ENCODE data around the gene LPP. TPM values are rescaled to one million over a fixed set of nuclear protein-coding genes. Genes with fewer than 3 reads are reported as not detected.

LPP gene
- total and polyA plus RNA-seq, 2 donors from 2014 or later: 6.7 to 233 TPM

- H3K9ac ChIP-seq (ENCODE audit: low read length in 3 of 3): no peak overlapping the region
- H3K4me3 ChIP-seq (ENCODE audit: low read length in 3 of 3): no peak overlapping the region
- no peaks in the 10 kb centered on the region for H3K27me3 ChIP-seq (ENCODE audit: control insufficient read depth, insufficient read depth, low read length)
- intact Hi-C loops (cut with DNase I): no loop called here
- peaks cover 0 to 29% (median 19%) of the 10 kb centered on the region in 3 donors for H3K4me1 ChIP-seq (ENCODE audit: control insufficient read depth in 2 of 3, insufficient read depth in 2 of 3, low read depth in 1 of 3, low read length in 3 of 3)
- H3K36me3 ChIP-seq (ENCODE audit: control insufficient read depth in 2 of 3, insufficient read depth in 3 of 3, low read length in 3 of 3): no peaks in the 10 kb centered on the region
- H3K27ac ChIP-seq (ENCODE audit: low read depth in 2 of 2, low read length in 2 of 2): no peak overlapping the region
- H3K9me3 ChIP-seq (ENCODE audit: control insufficient read depth in 2 of 3, insufficient read depth in 1 of 3, low read length in 3 of 3): no peaks in the 10 kb centered on the region
- DNase-seq (no peak), FAIRE-seq (no peak)
- TF ChIP-seq, protein P1, sequence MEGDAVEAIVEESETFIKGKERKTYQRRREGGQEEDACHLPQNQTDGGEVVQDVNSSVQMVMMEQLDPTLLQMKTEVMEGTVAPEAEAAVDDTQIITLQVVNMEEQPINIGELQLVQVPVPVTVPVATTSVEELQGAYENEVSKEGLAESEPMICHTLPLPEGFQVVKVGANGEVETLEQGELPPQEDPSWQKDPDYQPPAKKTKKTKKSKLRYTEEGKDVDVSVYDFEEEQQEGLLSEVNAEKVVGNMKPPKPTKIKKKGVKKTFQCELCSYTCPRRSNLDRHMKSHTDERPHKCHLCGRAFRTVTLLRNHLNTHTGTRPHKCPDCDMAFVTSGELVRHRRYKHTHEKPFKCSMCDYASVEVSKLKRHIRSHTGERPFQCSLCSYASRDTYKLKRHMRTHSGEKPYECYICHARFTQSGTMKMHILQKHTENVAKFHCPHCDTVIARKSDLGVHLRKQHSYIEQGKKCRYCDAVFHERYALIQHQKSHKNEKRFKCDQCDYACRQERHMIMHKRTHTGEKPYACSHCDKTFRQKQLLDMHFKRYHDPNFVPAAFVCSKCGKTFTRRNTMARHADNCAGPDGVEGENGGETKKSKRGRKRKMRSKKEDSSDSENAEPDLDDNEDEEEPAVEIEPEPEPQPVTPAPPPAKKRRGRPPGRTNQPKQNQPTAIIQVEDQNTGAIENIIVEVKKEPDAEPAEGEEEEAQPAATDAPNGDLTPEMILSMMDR (IDR thresholded peaks at IDR 0.05; ENCODE audit: borderline replicate concordance, extremely low read depth, insufficient read depth): no peak
Measured at GRCh38 chr3:188292251-188292650, 138.3 kb downstream of the LPP start.

GRCh38 chr3:188292827-188293226 is 138.9 kb downstream of the LPP start:
- Histone ChIP-seq H3K27ac (ENCODE audit: low read depth in 2 of 2, low read length in 2 of 2) (no peak overlapping the region), H3K4me1 (ENCODE audit: control insufficient read depth in 2 of 3, insufficient read depth in 2 of 3, low read depth in 1 of 3, low read length in 3 of 3) (peaks cover 0 to 33% (median 19%) of the 10 kb centered on the region in 3 donors), H3K27me3 (ENCODE audit: control insufficient read depth, insufficient read depth, low read length) (no peaks in the 10 kb centered on the region), H3K9me3 (ENCODE audit: control insufficient read depth in 2 of 3, insufficient read depth in 1 of 3, low read length in 3 of 3) (no peaks in the 10 kb centered on the region), H3K36me3 (ENCODE audit: control insufficient read depth in 2 of 3, insufficient read depth in 3 of 3, low read length in 3 of 3) (no peaks in the 10 kb centered on the region), H3K9ac (ENCODE audit: low read length in 3 of 3) (no peak overlapping the region), H3K4me3 (ENCODE audit: low read length in 3 of 3) (no peak overlapping the region)
- TF ChIP-seq, protein P1 (IDR thresholded peaks at IDR 0.05; ENCODE audit: borderline replicate concordance, extremely low read depth, insufficient read depth): no peak
- FAIRE-seq: no peak
- intact Hi-C loops (cut with DNase I): no loop called here
- DNase-seq: no peak

GRCh38 chr3:188294113-188294512 is 140.2 kb downstream of the LPP start:
- no peak for FAIRE-seq
- H3K9ac ChIP-seq (ENCODE audit: low read length in 3 of 3): no peak overlapping the region
- H3K27ac ChIP-seq (ENCODE audit: low read depth in 2 of 2, low read length in 2 of 2): peak overlapping the region in 1 of 2 donors; percentile 51
- no peaks in the 10 kb centered on the region for H3K36me3 ChIP-seq (ENCODE audit: control insufficient read depth in 2 of 3, insufficient read depth in 3 of 3, low read length in 3 of 3)
- no peaks in the 10 kb centered on the region for H3K9me3 ChIP-seq (ENCODE audit: control insufficient read depth in 2 of 3, insufficient read depth in 1 of 3, low read length in 3 of 3)
- TF ChIP-seq, protein P1 (IDR thresholded peaks at IDR 0.05; ENCODE audit: borderline replicate concordance, extremely low read depth, insufficient read depth): no peak
- H3K4me1 ChIP-seq (ENCODE audit: control insufficient read depth in 2 of 3, insufficient read depth in 2 of 3, low read depth in 1 of 3, low read length in 3 of 3): peaks cover 0 to 33% (median 19%) of the 10 kb centered on the region in 3 donors
- DNase-seq: no peak
- no peak overlapping the region for H3K4me3 ChIP-seq (ENCODE audit: low read length in 3 of 3)
- no peaks in the 10 kb centered on the region for H3K27me3 ChIP-seq (ENCODE audit: control insufficient read depth, insufficient read depth, low read length)
- intact Hi-C loops (cut with DNase I): no loop called here

Data from kidney (tissue), 14 donors.